GM19025 (cell line): ENCODE measurements around the gene PLXDC1.

Experiments used
- ATAC-seq: cut with Tn5 transposase; IDR thresholded peaks from one replicate; pipeline ENCODE4 v1.9.1; 2021; ENCODE audit warnings: mild to moderate bottlenecking, low read depth, moderate library complexity; ENCODE audit not compliant: unreplicated experiment

The PLXDC1 gene

GRCh38 chr17:39101091-39101490 lies 50.3 kb downstream of the PLXDC1 start:
- no peak for ATAC-seq

GRCh38 chr17:39100530-39100929 lies 50.9 kb downstream of the PLXDC1 start:
- no peak for ATAC-seq

DNA sequence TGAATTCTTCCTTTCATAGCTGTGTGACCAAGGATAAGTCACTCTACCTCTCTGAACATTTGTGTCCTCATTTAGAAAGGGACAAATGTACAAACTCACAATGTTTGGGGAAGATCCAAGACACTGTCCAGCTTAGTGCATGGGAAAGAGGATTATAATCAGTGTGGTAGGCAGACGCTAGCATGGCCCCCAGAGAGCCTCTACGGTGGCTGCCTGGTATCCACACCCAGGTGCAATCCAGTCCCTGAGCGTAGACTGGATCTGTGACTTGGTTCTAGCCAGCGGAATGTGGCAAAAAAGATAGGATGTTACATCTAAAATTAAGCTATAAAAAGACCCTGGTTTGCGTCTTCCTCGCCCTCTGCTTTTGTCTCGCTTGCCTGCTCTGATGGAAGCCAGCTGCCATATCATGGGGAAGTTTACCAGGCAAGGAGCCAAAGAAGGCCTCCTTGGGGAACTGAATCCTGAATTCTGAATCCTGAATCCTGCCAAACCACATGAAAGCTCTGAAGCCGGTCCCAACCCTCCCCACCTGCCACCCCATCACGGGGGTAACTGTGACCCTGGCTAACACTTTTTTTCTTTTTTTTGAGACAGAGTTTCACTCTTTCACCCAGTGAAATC lies 51.7 kb downstream of the PLXDC1 start:
- no peak for ATAC-seq

DNA sequence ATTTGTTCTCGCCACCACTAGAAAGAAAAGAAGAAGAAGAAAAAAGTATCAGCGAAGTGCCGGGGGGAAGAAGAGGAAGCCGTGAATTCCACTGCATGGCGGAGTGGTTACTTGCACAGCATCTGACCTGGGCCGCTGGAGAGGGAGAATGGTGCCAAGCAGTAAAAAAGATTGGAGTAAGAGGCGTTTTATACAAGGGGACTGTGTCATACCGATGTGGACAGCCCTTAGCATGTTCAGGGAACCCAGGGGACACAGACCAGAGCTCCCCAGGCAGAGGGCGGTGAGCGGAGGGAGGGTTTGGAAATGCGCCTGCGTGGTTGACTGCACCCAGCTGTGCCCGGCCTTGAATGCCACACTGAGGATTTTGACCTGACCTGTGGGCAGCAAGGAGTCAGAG lies 52.8 kb downstream of the PLXDC1 start:
- ATAC-seq, result no peak

DNA sequence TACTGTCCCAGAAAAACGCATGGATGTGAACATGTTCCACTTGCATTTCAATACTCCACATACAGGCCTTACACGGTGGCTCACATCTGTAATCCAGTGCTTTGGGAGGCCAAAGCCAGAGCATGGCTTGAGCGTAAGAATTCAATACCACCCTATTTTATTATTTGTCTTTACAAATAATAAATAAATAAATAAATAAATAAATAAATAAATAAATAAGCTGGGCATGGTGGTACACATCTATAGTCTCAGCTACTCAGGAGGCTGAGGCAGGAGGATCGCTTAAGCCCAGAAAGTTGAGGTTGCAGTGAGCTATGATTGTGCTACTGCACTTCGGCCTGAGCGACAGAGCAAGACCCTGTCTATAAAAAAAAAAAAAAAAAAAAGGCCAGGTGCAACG lies 53.9 kb downstream of the PLXDC1 start:
- ATAC-seq, result no peak

DNA sequence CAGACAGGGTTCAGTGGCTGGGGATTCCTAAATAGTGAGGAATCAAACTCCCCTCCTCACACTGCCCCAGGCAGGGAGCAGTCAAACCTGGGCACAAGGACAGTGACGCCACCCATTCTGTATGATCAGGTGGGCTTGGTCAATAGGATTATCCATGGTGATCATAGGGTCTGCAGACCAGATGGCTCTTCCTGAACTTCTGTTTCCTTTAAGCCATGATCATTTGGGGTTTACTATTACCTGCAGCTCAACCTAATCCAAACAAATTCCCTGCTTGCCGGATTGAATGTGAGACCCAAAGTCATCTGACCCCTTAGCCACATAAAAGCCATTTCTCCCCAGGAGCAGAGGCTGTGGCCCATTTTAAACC lies 54.3 kb downstream of the PLXDC1 start:
- no peak for ATAC-seq

DNA sequence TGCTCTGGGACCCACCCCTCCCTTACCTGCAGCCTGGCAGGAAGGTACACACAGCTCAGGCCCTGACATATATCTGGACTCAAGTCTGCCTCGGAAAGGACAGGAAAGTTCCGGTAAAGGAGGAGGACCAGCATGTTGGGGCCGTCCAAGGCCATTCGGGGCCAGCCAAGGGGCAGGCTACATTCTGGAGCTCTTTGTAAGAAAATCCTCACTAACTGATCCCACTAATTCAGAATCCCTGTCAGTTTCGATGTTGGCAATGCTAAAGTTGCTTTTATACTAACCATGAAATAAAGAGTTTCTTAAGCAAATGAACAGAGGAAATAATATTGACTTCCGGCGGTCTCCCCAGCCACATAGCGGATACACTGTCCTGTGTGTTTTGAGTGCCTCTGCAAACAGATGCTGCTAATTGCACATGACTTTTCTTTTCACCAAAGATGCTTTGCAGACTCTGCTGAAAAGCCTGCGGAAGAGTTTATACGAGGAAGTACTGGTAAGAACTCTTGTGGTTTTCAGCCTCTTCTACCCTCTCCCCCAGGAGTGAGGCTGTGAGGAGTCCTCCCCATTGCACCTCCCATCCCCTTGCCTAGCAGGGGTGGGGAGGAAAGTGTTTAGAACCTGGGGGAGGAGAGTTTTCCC lies 54.8 kb downstream of the PLXDC1 start:
- no peak for ATAC-seq

DNA sequence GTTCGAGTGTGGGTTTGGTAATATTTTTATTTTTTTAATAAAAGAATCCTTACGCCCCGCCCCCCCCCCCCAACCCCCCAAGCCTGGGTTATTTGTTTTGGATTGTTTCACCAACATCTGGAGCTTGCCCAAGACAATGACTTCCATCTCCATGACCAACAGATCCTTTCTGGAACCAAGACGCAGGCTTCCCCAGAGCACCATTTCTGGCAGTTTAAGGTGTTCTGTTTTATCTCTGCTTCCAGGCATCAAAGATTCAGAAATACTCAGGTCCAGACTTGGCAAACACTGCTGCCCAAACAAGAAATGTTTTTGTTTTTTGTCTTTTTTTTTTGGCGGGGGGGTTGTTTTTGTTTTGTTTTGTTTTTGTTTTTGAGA lies 56.1 kb downstream of the PLXDC1 start:
- ATAC-seq, result no peak

GRCh38 chr17:39094607-39095308 lies 56.7 kb downstream of the PLXDC1 start:
- no peak for ATAC-seq

DNA sequence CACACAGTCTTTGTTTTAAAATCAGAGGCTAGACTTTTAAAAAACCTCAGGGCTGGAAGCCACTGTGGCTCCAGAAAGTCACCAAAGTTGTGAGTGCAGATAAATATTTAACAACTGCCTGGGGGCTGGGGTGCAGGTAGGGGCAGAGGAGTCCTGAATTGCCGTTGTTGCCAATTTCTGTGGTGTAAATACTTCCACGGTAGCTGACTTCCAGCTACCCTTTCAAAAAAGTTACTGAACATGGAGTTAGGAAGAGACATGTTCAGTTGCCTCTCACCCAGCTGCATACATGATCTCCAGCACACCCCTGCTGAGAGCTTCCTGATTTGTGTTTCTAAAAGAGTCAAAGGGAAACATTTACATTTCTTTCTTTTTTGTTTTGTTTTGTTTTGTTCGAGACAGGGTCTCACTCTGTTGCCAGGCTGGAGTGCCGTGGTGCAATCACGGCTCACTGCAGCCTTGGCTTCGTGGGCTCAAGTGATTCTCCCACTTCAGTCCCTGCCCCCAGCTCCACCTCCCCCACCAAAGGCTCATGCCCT lies 58.7 kb downstream of the PLXDC1 start:
- ATAC-seq, result no peak

- no peak for ATAC-seq
Measured at GRCh38 chr17:39090908-39091665, 60.4 kb downstream of the PLXDC1 start.

DNA sequence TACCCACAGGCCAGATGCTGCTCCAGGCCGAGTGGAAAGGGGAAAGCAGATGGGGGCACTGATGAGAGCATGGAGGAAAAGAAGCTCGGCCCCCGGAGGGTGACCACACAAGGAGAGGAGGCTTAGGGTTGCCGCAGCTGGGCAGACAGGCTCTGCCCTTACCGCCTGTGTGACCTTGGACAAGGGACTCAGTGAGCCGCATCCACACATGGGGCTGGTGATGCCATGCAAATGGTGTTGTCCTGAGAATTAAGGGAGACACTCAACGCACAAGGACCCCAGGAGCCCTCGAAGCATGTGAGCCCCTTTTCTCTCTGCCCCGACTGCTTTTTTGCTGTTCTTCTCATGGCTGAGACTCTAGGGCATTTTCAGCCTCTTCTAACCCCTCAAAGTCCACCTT lies 61.0 kb downstream of the PLXDC1 start:
- ATAC-seq, result no peak

GRCh38 chr17:39084558-39084957 lies 66.9 kb downstream of the PLXDC1 start:
- no peak for ATAC-seq

DNA sequence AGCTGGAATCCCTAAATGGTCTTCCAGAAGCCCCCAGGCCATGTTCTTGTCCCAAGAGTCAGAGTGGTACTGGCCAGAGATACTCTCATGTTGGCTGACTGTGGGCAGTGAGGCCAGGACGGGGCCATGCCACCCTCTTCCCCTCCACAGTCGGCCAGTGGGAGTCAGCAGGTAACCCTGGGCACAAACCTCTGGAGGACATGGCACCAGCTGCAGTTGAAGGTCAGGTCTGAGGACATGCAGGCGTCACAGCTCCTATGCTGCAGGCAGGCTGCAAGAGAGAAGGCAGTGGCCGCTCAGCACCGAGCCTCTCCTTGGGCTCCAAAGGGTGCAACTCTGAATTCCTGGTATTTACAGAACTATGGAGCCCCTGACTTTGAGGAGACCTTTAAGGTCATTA lies 68.2 kb downstream of the PLXDC1 start:
- no peak for ATAC-seq

- ATAC-seq, result no peak
Measured at GRCh38 chr17:39082482-39082881, 69.0 kb downstream of the PLXDC1 start.

DNA sequence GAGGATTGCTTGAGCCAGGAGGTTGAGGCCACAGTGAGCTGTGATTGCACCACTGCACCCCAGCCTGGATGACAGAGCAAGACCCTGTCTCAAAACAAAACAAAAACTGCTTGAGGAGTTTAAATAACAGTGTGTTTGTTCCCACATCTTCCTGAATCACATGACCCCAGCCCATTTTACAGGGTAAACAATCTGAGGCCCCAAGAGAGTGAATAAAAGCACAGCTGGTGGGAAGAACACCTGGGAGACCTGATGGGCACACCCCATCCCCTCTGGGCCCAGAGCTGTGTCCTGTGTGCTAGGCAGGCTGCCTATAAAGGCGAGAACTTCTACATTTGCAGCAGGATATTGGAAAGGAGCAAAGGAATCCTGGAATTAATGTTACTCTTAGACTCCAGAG lies 69.6 kb downstream of the PLXDC1 start:
- ATAC-seq, result no peak

DNA sequence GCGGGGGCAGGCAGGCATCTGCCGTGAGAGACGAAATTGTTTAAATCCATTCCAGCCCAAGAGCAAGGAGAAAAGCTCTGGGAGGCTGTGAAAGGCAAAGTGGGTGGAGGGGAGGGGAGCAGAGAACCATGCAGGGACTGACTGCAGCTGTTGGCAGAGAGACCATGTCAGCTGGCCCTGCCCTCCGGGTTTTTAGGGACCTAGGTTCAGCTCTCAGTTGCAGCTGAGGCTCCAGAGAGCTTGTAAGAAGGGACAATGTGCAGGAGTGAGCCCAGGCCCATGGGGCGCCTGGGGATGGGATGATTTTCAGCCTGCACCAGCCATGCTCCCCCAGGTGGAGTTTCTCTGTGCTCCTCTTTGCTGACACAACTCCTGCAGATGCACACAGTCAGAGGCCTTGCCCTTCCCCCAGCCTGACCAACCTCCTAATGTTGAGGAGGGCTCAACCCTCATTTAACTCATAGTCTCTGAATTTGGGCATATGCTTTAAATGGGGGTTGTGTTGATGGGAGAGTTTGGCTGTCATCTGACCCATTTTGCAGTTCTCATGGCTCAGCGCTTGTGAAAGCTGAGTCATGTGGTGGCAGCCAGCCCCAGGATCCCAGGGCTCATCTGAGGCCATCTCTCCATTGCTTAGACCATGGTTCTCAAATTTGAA lies 70.9 kb downstream of the PLXDC1 start:
- ATAC-seq, result no peak

DNA sequence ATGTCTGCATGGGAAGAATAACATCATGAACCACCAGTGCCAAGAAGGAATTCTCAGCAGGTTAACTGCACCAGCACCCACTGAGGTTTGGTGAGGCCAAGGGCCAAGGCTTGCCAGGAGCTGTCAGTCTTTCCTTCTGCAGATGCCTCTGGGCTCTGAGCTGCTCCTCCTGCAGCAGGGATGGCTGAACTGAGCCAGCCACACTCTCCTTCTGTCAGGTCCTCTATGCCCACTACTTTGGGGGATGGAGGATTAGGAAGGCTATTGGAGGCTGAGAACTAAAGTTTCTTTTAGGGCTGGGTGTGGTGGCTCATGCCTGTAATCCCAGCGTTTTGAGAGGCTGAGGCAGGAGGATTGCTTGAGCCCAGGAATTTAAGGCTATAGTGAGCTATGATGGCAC lies 71.6 kb downstream of the PLXDC1 start:
- ATAC-seq, result no peak

DNA sequence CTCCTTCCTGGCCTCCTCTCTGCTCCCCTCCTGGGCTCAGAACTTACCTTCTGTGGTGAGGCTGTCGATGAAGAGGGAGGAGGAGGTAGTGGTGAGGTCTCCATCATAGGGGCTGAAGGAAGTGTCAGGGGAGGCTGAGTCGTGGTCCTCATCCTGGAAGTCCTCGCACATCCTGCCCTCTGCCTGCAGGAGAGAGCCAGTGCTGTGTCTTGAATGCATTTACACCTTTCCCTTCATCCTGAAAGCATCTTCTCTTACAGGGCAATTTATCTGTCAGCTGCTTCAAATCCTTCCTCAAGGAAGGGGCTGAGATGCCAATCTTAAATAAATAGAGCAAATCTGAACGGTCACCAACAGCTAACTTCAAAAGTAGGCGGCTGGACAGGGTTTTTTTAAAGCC lies 73.6 kb downstream of the PLXDC1 start:
- ATAC-seq, result no peak

GRCh38 chr17:39077252-39077651 lies 74.2 kb downstream of the PLXDC1 start:
- no peak for ATAC-seq

- ATAC-seq, result no peak
Measured at GRCh38 chr17:39074676-39075075, 76.8 kb downstream of the PLXDC1 start.
